ENCODE results near the gene SETD2.

GRCh38 chr3:47149339-47149933 lies 14.5 kb downstream of the SETD2 start:
- TF ChIP-seq CTCF (IDR thresholded peaks at IDR 0.05; ENCODE audit: low read depth, low read length, missing input control): no peak
- no peak for TF ChIP-seq RAD21 (IDR thresholded peaks at IDR 0.05)
- TF ChIP-seq MAX (IDR thresholded peaks at IDR 0.05): no peak
- no peak for TF ChIP-seq EGR1 (IDR thresholded peaks at IDR 0.05; ENCODE audit: low read depth in 2 of 2)
- TF ChIP-seq TAF1 (conservative IDR thresholded peaks at IDR 0.05): no peak
